Non-pigmented ciliary epithelial cell (primary cell): ENCODE measurements around the gene ASS1.

Experiments used
- DNase-seq: peaks from one replicate; pipeline ENCODE4 v3.0.0-alpha.2; 2010; ENCODE audit warnings: low read depth

ASS1 gene

DNA sequence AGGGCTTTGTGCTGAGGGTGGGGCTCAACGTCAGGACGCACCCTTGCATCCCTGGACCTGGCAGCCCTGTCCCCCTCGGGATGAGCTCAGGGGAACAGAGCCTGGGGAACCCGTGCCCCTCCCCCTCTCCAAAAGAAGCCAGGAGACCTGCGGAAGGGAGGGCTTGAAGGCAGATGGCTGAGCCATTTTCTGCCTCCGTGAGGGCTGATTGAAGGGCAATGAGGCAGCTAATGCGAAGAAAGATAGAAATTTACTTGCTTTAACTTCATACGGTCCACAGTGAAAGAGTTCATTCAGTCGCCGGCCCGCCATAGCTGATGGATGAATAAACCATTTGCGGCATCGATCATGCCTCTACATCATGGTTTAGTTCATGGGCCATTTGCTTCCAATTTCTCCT is 28.8 kb downstream of the ASS1 start:
- no peak for DNase-seq

DNA sequence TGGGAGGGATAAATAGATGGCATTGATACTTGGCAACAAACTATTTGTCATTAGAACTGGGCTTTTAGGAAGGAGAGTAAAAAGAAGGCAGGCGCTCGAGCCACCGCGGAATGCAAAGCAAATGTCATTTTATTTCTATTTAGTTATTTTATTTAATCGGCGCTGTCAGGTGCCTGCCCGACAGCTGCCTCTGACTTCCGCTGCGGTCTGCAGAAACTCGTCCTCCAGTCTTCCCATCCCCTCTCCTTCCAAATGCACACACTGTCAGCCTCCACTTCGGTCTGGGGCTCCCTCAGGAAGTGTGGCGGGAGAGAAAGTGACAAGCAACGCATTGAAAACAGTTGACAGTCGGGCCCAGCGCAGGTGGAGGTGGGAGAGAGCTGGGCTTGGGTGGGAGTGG is 29.3 kb downstream of the ASS1 start:
- no peak for DNase-seq

DNA sequence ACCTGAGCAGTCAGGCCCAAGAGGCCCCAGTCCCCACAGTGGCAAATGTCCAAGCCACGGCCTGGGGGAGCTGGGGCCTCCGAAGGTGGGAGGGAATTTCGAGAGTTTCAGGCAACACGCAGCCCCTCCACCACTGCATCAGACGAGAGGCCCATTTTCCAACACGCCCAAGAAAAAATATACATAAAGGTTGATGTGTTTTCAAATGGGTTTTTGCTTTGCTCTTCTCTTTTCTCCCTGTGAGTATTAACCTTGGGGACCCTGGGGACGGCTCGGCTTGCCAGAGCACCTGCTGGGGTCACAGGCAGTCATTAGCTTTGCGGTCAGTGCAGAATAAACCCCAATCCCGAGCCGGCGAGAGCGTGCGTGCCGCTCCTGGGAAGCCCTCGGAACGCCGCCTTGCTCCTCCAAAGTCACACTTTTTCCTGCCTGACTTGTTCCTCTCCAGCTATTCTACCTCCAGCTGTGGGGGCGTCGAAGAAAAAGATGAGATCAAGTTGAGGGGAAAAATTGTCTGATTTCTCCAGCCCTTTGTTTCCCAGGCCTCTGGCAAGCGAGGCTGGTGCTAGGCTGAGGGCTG is 31.5 kb downstream of the ASS1 start:
- no peak for DNase-seq

DNA sequence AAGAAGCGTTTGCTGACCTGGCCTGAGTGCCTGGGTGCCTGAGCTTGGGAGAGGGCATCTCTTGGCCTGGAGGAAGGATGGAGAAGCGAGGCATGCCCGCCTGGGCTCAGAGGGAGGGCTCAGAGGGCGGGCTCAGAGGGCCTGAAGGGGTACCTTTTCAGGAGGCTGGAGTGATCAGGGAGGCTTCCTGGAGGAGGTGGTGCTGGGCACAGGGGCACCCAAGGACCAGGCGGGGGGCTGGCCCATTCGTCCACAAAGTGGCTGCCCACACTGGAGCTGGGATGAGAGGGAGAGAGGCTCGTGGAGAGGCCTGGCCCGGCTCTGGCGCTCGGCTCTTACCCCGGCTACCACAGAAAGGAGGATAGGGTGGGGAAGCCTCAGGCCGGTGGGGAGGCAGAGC is 32.8 kb downstream of the ASS1 start:
- no peak for DNase-seq

DNA sequence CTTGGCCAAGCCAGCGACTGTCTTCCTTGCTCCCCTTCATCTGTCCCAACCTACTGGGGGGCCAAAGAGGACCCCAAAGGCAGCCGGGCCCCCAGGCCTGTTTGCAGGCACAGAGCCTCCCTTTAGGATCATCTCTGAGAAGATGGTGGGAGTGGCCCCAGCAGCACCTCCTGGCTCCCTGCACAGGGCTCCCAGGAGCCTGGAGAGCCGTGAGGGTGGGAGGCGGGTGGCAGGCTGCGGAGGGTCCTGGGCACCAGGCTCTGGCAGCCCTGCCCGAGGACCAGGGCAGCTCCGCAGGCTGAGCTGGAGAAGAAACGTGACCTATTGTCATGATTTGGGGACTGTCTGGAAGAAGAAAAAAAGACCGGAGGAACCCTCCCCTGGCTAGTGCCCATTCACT is 33.4 kb downstream of the ASS1 start:
- no peak for DNase-seq

DNA sequence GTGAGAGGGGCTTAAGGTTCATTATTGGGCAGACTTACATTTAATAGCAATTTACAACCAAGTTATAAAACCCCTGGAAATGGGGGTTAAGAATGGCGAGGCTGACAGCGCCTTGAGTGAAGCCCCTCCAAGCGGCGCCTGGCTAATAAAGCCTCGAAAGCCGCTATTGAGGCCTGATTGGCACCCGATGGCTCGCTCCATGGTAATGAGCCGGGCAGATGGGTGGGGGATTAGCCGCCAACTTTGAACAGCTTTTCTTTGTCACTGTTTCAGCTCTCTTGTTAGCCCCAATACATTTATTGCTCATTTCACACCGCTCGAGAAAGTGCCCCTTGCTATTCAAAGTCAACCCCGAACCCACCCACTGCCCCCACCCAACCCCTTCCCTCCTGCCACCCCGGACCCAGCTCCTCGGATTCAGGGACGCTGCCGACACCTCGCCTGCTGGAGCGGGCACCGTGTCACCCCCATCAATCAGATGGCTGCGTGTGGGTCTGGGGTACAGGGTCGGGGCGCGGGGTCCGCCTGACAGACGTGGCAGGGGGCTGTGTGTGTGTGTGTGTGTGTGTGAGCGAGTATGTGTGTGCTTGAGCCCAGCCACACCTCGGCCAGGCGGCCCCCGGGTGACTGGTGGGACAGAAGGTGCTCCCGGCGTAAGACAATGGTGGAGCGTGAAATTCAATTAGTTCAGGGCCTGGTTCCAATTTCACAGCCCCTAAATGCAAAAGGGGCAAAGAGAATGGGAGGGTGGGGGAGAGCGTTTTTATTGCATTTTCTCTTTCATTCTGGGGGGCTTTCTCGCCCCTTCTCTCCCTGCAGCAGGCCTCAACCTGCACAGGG is 34.2 kb downstream of the ASS1 start:
- DNase-seq, result no peak

DNA sequence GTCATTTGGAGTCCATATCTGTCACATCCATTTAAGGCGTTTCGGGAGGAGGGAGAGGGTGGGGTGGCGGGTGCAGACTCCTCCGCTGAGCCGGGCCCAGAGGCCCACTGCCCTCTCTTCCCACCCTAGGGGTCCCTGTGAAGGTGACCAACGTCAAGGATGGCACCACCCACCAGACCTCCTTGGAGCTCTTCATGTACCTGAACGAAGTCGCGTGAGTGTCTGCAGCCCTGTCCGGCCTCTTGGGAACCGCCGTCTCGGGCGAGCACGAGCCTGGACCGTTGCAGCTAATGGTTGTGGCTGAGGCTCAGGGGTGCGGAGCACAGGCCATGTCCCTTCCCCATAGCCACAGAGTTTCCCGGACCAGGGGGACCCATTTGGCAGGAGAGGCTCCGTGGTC is 34.8 kb downstream of the ASS1 start:
- DNase-seq, result no peak

DNA sequence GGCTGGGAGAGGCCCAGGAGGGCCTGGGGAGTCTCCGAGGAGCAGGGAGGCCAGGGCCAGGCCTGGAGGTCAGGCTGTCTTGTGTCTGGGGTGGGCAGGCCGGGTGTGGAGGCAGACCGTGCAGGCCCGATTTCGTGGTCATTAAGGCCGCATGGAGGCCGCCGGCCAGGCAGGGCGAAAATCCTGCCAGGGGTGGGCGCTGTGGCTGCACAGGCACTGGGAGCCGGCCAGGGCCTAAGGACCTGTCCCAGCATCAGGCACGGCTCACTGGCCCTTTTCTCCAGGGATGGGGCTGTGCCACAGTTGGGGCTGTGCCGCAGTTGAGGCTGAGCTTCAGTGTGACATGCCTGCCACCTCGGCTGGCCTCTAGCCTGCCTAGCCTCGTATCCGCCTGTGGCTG is 35.9 kb downstream of the ASS1 start:
- no peak for DNase-seq

DNA sequence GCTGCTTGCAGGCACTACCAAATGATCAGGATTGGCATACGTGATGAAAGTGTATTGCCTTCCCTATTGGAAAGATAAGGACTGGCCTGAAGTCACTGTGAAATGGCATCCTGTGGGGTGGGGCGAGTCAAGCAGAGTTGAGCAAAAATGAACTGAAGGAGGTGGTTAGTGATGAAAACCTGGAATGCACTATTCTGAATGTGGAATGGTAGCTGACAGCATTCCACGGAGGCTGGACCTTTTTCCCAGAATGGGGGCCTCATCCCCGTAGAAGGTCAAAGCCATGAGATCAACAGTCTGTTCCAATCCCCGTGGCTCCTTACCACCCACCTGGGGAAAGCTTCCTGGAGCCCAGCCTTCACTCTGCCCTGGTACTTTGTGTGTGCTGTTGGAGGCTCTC is 37.7 kb downstream of the ASS1 start:
- DNase-seq, result no peak

DNA sequence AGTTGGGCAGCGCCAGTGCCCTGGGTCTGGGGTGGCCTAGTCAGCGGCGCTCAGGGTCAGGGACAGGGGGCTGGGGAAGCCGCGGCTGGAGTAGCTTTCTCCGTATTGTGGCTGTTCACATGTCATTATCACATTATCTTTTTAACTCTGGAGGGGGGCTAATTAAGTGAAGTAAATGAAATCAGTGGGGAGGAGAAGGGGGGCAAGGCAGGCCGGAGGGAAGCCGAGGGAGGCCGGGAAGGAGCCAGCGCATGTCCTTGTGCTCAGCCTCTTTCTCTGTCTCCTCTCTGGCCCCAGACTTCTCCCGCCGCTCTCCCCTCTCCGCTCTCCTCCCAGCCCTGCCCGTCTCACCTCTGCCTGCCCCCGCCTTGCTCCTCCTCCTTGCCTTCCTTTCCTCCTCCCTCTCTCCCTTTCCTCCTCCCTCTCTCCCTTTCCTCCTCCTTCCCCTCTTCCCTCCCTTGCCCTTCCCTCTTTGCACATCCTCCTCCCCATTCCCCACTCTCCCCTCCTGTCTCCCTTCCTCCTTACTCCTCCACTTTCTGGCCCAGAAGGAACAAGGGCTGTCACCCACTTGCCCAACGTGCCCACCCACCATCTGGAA is 38.7 kb downstream of the ASS1 start:
- no peak for DNase-seq

DNA sequence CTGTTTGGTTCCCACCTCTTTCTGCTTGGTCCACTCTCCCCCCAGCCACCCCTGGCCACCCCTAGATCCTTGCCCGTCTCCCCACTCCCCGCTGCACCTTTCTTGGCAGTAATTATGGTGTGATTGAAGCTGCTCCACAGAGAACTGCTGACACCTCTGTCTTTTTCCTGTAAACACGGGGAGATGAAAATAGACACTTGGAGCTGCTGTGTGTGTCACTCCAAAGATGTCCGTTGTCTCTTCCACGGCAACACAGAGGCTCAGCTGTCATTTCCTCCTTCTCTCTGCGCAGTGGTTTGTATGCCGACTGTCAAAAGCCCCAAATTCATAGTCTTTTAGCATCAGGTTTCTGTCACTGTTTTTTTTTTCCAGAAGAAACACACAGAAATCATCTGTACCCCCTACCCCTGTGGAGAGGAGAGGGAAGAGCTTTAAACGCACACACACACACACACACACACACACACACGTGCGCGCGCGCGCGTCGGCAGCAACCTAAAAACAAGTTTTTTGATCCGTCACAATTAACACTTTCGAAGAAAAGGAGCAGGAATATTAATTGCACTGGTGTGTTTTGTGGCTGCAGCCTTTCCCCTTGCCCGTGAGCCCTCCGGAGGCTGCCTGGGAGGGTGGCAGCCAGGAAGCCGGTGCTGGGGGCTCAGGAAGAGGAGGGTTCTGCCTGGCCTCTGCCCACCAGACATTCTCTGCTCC is 39.8 kb downstream of the ASS1 start:
- no peak for DNase-seq

DNA sequence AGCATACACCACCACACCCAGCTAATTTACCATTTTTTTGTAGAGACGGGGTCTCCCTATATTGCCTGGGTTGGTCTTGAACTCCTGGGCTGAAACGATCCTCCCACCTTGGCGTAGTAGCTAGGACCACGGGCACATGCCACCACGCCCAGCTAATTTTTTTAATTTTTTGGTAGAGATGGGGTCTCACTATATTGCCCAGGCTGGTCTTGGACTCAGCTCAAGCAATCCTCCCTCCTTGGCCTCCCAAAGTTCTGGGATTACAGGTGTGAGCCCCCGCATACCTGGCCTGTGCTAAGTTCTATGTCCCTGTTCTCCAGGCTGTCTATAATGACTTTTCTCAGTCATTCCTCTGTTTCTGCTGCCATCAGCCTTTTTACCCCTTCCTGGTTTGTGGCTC is 41.3 kb downstream of the ASS1 start:
- no peak for DNase-seq

DNA sequence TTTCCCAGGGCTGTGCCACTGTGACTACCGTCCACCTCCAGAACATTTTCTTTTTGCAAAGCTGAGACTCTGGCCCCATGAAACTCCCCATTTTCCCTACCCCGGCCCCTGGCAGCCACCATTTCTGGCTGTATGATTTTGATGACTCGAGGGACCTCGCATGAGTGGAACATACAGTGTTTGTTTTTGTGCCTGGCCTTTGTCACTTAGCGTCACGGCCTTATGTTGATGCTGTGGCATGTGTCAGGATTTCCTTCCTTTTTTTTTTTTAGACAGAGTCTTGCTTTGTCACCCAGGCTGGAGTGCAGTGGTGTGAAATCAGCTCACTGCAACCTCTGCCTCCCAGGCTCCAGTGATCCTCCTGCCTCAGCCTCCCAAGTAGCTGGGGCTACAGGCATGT is 42.7 kb downstream of the ASS1 start:
- DNase-seq, result no peak

DNA sequence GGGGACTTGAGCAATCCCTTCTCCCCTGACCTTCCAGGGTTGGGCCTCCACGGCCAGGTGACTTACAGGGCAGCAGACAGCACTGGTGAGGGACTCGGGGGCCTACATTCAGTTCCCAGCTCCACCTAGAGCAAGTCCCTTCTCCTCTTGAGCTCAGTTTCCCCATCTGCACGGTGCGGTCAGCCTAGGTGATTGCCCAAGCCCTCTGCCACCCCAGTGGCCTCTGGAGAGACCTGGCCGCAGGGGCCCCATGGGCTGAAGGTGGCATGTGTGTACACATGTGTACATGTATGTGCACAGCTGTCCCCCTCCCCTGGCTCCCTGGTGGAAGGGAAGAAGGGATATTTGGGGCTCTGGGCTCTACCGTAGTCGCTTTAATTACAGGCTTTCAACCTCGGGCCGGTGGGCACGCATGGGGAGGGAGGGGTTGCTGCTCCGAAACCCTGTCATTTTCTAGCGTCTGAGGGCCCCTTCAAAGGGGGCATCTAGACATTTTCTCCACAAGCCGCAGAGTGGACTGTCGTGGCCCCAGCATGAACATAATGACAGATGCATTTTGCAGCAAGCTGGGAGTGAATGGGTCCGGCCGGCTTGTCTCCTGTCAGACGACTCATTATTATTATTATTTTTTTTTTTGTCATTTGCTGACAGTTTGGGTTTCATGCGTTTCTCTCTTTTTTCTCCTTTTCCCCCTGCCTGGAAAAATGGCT is 44.0 kb downstream of the ASS1 start:
- DNase-seq, result no peak

DNA sequence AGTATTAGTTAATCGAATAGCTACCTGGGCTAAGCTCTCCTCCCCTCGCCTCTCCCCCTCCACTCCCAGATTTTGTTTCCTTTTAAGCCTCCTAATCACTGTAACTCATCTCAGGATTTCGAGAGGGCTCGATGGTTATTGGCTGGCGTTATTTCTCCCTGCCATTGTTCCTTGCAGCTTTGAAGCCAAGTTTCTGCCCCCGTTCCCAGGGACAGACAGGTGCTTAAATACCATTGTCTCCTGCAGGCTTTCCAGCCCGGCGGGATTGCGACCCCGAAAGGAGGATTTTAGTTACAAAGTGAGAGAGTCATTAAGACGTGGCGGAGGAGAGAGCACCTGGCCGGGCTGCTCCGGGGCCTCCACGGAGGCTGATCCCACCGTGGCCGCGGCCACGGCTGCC is 46.2 kb downstream of the ASS1 start:
- DNase-seq, result no peak

DNA sequence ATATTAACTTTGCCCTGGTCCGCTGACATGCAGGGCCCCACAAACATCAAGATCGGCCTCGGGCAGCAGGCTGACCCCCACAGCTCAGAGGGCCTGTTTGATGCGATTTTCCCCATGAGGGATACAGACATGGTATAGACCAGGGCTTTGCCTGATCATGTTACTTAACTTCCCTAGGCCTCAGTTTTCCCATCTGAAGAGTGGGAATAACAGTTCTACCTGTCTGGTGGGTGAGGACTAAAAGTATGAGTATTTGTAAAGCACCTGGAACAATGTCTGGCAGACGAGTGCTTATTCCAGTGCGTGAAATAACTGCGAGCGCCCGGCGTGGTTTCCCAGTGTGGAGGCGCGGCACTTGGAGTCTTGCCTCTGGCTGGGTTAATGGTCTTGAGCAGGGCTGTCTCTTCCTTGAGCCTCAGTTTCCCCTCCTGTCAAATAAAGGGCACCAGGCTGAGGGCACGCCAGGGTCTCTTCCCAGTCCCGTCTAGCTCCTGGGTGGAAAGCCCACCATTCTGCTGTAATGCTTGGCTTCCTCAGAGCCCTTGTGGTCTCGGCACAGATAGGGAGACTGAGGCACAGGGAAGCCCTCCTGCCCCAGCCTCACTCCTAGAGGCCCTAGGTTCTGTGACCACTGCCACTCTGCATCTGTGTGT is 47.2 kb downstream of the ASS1 start:
- no peak for DNase-seq

DNA sequence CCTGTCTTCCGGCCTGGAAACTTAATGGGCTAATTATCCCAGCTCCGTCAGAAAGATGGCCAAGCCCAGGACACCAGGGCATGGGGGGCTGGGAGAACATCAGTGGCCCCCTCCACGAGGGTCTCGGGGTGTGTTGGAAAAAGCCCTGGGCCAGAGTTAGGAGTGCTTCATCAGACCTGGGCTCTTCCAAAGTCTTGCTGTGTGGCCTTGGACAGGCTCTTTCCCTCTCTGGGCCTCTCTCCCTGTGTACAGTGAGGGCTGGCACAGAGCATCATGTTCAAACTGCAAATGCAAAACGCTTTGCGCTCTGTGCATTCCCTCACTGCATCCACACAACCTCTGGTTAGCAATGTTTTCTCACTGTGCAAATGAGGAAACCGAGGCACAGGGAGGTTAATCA is 48.3 kb downstream of the ASS1 start:
- no peak for DNase-seq

DNA sequence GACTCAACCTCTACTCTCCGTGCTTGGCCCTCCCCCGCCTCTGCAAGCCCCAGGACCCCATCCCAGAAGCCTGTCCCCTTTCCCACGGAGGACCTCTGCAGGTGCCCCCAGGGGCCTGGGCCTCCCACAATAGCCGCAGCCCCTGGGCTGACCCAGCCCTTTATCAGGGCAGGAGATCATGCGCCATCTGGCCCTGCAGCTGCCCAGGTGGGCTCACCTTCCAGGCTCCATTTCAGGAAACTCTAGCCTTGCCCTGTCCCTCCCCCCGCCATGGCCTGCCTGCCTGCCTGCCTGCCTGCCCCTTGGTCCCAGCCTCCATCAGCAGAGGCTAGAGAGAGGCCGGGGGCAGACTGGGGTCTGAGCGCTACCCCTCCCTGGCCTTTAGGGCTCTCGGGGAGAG is 48.7 kb downstream of the ASS1 start:
- DNase-seq, result no peak

DNA sequence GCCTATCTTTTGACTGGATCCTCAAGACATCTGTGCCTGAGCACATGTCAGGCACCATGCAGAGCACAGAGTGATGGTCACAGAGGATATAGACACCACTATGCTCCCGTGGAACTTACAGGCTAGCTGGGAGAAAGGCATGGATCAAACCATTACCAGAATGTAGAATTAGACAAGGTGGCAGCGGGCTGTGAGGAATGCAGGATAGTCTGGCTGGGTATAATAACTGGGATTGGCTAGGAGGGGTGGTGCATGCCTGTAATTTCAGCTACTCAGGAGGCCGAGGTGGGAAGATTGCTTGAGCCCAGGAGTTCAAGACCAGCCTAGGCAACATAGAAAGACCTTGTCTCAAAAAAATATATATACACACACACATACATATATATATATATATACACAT is 50.3 kb downstream of the ASS1 start:
- DNase-seq, result no peak

DNA sequence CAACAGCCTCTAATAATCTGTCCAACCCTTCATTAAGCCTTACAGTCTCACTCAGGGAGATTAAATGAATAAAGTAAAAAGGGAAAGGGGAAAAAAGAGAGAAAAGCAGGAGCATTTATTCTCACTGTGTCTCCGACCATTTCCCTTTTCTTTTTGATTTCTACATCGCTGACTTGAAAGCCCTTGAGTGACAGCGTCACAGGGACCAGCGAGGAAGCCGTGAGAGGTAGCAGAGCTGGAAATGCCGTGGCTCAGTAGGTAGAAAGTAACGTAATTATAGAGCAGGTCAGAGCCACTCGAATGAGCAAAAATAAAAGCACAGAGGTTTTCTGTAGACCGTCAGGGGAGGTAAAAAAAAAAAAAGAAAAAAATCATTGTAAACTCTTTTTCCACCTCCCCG is 52.4 kb downstream of the ASS1 start:
- DNase-seq, result no peak

DNA sequence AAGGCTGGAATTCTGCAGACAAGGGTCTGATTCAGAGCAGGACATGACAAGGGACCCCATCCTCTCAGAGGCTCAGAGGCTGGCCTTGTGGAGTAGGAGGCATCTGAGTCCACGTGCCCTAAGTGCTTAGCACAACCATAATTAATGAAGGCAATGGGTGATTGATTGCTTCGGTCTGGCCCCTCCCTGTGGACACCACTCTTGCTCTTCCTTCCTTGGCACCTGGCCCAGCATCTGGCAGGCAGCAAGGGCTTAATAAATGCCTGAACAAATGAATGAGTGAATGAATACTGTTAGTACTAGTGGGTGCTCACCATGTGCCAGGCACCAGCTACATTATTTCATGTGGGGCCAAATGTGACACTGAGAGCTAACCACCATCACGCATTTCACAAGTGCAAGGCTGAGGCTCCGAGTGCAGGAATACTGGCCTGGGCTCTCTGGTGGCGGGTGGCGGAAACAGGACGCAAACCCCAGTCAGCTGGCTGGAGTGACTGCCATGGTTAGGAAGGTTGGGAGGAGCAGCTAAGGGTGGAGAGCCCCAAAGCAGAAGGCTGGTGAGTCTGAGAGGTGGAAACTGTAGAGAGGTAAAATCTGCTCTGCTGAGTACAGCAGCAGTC is 53.6 kb downstream of the ASS1 start:
- DNase-seq, result no peak
